Activated naive CD4-positive, alpha-beta T cell (primary cell): ENCODE data around the gene TPM3.
A peak's percentile ranks its signal among the peaks of the same experiment; 100 is the strongest.
"Not testable (repeated sequence)": the region's sequence is repeated elsewhere in the genome, so short reads cannot be mapped to it uniquely, and the experiment has no call there.

ENCODE experiments used
- DNase-seq, 4 experiments: peaks; one replicate each; lab custom pipeline; 2025; lab: John Stamatoyannopoulos, UW

The TPM3 gene

DNA sequence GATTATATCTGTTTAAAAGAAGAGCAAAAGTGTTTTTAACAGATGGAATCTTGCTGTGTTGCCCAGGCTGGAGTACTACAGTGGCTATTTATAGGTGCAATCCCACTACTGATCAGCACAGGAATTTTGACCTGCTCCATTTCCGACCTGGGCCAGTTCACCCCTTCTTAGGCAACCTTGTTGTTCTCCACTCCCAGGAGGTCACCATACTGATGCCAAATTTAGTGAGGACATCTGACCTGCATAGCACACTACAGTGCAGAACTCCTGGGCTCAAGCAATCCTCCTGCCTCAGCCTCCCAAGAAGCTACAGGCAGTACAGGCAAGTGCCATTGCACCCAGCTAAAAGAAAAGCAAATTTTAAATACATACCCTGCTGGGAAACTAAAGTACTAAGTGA is 25.7 kb downstream of the TPM3 start:
- no peak for DNase-seq

GRCh38 chr1:154159554-154159953 is 32.3 kb downstream of the TPM3 start:
- DNase-seq = no peak

DNA sequence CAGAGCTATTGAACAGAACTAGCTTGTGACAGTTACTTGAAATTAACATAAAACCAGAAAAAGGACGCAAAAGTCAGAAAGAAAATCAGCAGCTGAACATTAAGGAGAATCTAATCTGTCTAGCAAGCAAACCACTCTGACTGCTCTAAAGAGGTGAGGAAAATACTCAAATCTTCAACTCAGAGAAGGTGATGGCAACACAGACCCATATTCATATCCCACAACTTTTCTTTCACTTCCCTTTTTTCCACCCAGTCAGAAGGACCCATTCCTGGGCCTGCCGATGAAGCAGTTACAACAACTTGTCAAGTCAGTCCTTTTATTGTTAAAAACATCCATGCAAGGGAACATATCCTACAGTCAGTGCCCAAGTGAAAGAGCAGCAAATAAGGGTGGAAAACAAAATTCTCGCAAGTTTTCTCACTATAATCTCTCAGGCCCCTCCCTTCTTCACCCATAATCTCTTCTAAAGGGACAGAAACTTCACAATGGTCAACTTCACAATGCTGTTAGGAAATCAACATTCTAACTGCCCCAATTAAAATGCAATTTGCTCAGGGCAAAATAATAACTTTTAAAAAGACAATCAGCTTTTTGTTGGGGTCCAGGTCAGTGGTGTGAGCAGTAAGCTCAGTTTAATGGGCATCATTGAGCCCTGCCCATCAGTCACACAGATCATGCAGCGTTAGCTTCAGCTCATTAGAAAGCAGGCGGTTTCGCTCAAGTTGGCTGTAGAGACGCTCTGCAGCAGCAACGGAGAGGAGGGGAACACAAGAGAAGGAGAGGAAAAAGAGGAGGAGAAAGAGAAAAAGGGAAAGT is 33.4 kb downstream of the TPM3 start:
- no peak for DNase-seq

DNA sequence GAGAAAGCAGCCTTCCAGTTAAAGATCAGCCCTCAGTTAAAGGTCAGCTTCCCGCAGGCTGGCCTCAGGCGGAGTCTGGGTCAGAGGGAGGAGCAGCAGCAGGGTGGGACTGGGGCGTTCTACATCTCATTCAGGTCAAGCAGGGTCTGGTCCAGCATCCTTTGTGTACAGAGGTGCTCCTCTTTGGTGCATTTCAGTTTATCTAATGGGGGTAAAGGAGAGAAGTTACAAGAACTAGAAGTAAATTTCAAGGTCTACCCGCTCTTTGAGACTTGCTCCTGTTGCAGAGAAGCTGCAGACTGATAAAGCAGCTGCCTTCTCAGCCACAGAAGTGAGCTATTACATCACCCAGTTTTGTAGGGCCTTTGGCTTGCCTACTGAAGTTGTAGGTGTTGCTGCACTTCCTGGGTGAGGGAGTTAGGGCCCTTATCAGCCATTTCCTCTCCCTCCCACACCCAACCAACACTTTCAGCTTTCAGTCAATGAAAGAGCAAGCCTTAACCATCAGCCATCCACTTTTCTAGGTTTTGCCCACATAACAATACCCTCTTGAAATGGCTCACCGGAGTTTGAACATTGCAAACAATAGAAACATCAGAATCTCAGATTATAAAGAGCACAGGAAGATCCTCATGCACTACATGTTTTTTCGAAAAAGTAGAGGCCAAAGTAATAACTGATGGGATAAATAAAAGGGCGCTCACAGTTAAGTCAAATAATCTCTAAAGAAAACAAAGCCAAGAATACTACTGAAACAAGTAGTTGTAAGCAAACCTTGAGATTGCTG is 34.2 kb downstream of the TPM3 start:
- DNase-seq = peak in 3 of 4 experiments; percentile 8 to 48 (median 27)

GRCh38 chr1:154155251-154155650 is 36.6 kb downstream of the TPM3 start:
- no peak for DNase-seq

DNA sequence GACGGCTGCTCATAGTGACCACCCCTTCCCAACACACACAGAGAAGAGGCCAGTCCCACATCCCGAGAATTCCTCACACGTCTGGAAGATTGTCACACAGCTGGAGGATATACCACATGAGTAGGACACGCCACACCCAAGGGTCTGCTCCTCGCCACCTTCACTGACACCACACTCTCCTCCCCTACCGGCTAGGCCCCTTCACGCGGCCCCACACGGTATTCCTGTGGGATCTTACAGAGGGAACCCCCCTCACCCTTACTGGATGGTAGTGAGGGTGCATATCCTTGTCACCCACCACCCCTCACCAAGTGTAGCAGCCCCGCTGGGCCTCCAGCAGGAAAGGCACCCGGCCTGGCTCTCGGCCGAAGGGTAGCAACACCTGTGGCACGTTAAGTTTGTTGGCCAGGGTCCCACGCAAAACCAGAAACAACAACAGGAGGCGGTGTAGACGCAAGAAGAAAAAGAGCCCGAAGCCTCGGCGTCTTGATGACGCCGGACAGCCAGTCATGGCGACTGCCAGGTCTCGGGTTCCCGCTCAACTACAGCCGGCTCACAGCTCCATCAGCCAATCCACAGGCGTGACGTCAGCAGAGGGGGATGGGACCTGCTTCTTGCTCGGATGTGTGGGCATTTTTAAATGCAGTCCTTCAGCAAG is 37.2 kb downstream of the TPM3 start, which contains the start of gene NUP210L:
Gene NUP210L (minus strand): TSS at position 540 of the 658 bp plus-strand sequence.
- DNase-seq = no peak

DNA sequence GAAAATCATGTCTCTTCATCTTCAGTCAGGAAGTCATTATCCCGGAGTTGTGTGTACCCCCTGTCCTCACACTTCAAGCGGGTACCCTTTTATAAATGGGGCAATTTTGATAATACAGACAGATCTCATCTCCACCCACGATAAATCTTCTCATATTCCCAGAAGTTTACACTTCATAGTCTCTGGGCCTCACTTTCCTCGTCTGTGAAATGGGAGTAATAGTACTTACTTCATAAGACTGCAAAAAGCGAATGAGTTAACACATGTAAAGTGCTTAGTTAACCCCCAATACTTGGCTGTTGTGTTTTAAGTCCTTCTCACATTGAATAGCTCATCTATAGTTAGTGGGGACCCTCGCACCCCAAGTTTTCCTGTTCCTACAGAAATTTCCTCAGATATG is 37.8 kb downstream of the TPM3 start:
- DNase-seq = no peak

GRCh38 chr1:154151311-154151710 is 40.6 kb downstream of the TPM3 start:
- no peak for DNase-seq

DNA sequence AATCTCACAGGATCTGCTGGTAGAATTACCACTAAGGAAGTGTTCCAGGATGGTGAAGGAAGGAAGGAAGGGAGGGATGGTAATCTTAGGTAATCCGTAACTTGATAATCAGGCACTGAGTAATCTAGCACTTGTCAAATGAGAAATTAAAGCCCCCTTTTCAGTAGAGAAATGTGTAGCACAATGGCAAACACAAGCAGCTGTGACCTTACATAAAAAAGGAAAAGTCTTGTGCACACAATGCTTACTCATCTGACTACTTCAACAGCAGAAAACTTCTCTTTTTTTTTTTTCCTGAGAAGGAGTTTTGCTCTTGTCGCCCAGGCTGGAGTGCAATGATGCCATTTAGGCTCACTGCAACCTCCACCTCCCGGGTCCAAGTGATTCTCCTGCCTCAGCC is 43.1 kb downstream of the TPM3 start:
- no peak for DNase-seq

DNA sequence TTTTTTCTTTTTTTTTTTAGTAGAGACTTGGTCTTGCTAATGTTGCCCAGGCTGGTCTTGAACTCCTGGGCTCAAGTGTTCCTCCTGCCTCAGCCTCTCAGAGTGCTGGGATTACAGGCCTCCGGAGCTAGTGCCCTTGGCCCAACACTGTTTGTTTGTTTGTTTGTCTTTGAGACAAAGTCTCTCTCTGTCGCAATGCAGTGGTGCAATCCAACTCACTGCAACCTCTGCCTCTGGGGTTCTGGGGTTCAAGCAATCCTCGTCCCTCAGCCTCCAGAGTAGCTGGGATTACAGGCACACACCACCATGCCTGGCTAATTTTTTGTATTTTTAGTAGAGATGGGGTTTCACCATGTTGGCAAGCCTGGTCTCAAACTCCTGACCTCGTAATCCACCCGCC is 44.4 kb downstream of the TPM3 start:
- not testable (repeated sequence) for DNase-seq

- DNase-seq = no peak
Observed at GRCh38 chr1:154145986-154146385, 45.9 kb downstream of the TPM3 start.

GRCh38 chr1:154142358-154142757 is 49.5 kb downstream of the TPM3 start:
- no peak for DNase-seq

- no peak for DNase-seq
Observed at GRCh38 chr1:154141240-154141639, 50.7 kb downstream of the TPM3 start.

GRCh38 chr1:154137888-154138287 is 54.0 kb downstream of the TPM3 start:
- no peak for DNase-seq

DNA sequence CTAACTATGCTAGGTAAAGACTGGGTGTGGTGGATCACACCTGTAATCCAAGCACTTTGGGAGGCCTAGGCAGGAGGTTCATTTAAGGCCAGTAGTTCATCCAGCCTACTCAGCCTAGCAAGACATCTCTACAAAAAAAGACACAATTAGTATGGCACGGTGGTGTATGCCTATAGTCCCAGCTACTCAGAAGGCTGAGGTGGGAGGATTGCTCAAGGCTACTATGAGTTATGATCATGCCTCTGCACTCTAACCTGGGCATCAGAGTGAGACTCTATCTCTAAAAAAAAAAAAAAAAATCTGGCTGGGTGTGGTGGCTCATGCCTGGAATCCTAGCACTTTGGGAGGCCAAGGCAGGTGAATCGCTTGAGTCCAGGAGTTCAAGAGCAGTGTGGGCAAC is 58.6 kb downstream of the TPM3 start:
- DNase-seq = no peak

DNA sequence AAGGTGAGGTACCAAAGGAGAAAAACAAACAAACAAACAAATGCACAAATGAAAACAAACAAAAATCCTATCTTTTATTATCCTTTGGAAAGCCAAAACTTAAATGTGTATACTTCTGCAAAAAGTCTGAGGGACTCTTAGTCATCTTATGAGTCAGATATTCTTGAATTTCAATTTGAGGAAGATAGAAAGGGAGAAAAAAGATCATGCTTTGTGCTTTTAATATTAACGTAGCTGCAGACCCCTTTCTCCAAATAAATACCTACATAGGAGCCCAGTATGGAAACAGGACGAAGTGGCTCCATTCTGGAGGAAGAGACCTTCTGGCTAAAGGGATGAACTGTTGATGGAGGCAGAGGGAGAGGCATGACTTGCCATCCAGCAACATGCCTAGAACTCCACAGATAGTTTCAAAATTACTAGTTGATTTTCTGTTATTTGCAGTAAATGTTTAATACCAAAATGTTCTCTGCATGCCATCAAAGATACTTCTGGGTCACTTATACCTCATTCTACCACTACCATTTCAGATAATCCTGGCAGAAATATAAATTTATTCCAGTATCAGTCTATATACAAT is 62.4 kb downstream of the TPM3 start:
- no peak for DNase-seq

- not testable (repeated sequence) for DNase-seq
Observed at GRCh38 chr1:154123205-154123604, 68.7 kb downstream of the TPM3 start.

GRCh38 chr1:154117642-154118041 is 74.3 kb downstream of the TPM3 start:
- no peak for DNase-seq

GRCh38 chr1:154115180-154115579 is 76.7 kb downstream of the TPM3 start:
- no peak for DNase-seq
